Inflammatory macrophage (primary cell): Measurements from ENCODE around the gene SPDYE2B.
"Not testable (repeated sequence)": the region's sequence is repeated elsewhere in the genome, so short reads cannot be mapped to it uniquely, and the experiment has no call there.

ENCODE experiments used
- DNase-seq, 2 donors: peaks; one replicate each; pipeline ENCODE4 v3.0.0-alpha.2; 2020 to 2022

SPDYE2B gene

DNA sequence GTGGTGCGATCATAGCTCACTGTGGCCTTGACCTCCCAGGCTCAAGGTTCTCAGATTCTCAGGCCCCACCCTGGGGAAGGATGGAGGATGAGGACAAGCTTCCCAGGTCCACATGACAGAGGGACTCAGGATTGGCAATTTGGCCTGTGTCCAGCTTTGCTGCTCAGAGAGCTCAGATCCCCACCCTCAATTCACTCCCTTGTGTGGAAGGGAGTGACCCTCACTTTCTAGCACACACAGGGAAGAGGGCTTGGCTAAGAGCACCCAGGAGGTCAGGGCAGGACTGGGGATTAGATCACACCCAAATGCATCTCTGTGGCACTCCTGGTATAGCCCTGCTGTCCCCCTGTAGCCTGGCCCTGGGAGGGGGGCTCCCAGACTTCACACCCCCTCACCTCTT is 6.7 kb upstream of the SPDYE2B start:
- not testable (repeated sequence) for DNase-seq

DNA sequence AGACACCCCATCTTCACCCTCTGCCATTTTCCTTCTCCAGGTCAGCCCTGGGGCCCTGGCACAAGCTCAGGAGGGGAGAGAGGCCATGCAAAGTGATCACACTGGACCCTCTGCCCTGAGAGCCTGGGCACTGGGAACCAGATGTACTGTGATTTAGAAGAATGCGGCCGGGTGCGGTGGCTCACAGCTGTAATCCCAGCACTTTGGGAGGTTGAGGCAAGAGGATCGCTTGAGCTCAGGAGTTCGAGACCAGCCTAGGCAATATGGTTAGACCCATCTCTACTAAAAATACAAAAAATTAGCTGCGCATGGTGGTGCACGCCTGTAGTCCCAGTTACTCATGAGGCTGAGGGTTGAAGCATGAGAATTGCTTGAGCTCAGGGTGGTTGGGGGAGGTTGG is 2.3 kb upstream of the SPDYE2B start:
- not testable (repeated sequence) for DNase-seq

DNA sequence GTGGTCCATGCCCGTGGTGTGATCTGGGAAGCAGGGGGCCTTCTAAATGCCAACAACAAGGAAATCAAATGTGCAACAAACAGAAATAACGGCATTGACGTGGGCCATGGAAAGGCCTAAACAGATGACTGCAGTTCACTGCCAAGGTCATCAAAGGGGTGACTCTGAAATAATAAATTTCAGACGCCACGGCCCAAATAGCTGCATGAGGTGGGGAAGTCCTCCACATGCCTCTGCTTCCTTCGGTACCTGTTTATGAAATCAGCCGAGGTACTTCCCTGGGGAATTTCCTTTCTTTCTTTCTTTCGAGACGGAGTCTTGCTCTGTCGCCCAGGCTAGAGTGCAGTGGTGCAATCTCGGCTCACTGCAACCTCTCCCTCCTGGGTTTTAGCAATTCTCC is 14.6 kb downstream of the SPDYE2B start:
- not testable (repeated sequence) for DNase-seq

DNA sequence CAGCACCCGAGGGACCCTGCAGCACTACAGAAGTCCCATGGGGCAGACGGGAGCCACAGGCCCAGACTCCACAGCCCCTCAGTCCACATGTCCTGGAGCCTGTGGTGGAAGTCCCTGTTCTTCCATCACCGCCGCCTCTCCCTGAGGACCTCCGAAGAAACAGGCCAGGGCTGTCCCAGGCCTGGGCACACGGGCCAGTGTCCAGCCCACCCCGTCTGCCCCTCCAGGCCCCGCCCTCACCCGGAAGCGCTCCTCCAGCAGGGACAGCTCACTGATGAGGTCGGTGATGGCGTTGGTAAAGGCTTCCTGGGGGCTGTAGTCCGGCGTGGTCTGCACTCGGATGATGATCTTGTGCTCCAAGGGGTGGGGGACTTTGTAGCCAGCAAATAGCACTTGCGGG is 16.7 kb downstream of the SPDYE2B start:
- DNase-seq, result not testable (repeated sequence)

DNA sequence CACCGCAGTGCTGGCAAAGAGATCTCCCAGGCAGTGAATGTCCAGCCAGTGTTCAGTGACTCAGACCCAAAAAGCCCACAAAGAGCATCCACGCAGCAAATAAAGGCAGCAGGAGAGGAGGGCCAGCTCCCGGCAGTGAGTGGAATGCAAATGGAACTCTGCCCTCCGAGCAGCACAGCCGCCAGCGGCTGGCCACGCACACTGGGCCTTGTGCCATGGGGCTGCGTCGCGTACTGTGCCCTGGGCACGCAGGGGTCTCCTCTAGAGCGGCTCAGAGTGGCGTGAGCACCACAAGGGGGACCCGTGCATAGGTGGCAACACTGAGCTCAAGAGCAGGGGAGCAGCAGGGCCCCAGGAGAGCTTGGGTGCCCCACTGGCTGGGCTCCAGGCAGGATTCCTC is 17.4 kb downstream of the SPDYE2B start:
- not testable (repeated sequence) for DNase-seq

DNA sequence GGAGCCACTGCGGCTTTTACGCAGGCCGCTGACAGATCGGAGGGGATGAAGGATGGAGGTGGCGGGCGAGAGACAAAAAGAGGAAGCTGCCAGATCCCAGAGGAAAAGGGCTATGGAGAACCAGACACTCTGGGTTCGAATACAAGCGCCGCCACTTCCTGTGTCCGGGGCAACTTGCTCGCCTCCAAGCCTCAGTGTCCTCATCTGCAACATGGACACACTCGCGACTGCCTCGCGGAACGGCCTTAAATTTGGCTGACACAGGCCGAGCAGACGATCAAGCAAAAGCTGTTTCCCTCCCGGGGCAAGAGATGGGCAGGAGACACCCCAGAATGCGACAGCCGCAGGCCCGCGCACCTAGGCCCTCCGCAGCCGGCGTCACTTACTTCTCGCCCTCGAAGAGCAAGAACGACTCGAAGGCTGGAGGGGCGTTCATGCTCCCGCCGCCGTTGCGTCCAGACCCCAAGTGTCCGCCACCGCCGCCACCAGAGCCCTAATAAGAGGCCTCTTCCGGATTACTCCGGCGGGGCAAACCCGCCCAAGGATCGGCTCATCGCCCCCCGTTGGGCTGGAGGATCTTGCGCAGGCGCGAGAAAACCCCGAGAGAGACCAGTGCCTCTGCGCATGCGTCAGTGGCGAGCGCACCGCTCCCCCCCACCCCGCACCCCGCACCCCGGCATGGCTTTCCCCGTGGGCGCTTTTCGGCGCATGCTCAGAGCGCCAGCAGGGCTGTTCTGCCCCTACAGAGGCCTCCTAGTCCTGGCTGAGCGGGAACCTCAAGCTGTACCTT is 21.2 kb downstream of the SPDYE2B start, which contains the start of gene POLR2J2:
Gene POLR2J2, minus strand, starts transcription at position 498 of the 790 bp plus-strand sequence. Its CDS starts 62 bp downstream, at position 436.
- peak in 1 of 2 donors; percentile 81 for DNase-seq

DNA sequence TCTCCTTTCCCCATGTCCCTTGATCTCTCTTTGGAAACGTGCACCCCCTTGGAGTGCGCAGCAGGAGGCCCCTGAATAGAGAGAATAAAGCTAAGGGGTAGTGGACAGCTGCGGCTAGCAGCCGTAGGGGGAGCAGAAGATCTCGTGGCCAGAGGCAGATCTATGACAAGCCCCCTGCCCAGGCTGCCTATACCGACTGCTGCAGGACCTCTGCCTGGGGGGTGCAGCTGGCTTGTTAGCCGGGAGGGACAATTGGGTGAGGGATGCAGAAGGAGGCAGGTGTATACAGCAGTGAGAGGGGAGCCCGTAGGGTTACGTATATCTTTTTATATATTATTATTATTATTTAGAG is 21.8 kb downstream of the SPDYE2B start:
- DNase-seq, result not testable (repeated sequence)

DNA sequence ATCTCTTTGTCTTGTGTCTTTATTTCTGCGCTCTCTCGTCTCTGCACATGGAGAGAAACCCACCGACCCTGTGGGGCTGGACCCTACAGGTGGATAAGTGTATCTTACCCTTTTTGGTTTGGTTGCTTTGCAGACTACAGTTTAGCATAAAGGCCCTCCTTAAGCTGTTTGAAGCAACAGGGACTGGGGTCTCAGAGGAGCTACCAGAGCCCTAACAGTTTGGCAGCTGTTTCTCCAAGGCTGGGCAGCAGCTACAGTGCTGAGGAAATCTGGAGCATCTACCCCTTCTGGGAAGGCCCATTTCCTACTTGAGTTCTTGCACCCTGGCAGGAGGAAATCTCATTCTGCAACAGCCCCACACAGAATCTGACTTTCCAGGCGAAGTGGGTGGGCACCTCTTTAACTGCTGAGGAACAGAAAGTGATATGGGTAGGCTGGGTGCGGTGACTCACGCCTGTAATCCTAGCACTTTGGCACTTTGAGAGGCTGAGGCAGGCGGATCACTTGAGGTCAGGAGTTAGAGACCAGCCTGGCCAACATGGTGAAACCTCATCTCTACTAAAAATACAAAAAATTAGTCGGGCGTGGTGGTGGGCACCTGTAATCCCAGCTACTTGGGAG is 23.4 kb downstream of the SPDYE2B start:
- DNase-seq, result not testable (repeated sequence)

DNA sequence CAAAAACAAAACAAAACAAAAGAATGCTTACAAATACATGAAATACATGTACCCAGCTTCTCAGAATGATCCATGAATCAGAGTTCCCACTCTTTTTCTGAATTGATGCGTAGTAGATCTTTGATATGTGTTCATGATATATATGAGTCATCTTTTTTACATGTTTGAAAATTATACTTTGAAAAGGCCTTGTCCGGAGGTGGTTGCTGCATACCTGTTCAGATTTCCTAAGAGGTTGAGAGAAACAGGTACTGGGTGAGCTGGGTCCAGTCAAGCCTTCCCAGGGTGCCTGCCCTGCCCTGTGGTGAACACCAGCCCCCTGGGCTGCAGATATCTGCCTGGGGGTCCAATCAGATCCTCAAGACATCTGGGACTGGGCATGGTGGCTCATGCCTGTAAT is 25.4 kb downstream of the SPDYE2B start:
- DNase-seq, result not testable (repeated sequence)

DNA sequence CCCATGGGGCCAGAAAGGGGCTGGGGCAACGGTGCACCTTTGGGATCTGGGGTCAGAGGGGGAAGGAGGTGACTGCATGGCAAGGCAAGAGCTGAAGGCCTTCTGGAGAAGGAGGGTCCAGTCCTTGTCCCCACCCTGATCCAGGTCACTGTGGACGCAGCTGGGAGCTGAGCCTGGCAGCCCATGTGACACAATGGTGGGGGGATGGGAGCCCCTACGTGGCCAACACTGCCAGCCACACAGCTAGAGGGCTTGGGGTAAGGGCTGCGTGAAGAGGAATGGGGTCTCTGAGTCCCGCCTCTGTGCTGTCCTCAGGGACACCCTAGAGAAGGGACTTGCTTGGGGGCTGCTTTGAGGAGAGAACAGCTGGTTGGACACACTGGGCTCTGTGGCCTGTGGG is 30.7 kb downstream of the SPDYE2B start:
- not testable (repeated sequence) for DNase-seq

DNA sequence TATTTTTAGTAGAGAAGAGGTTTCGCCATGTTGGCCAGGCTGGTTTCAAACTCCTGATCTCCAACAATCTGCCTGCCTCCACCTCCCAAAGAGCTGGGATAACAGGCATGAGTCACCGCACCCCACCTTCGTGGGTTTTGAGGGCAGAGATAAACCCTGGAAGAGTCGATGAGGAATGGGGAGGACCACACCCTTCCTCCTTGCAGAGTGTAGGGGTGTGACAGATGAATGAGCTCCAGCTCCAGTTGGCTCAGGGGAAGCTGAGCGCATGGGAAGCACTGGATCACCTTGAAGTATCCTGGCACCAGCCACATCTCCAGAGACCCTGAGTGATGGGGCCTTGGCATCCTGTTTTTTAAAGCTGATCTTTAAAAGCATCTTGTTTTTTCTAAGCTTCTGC is 32.4 kb downstream of the SPDYE2B start:
- DNase-seq, result not testable (repeated sequence)

DNA sequence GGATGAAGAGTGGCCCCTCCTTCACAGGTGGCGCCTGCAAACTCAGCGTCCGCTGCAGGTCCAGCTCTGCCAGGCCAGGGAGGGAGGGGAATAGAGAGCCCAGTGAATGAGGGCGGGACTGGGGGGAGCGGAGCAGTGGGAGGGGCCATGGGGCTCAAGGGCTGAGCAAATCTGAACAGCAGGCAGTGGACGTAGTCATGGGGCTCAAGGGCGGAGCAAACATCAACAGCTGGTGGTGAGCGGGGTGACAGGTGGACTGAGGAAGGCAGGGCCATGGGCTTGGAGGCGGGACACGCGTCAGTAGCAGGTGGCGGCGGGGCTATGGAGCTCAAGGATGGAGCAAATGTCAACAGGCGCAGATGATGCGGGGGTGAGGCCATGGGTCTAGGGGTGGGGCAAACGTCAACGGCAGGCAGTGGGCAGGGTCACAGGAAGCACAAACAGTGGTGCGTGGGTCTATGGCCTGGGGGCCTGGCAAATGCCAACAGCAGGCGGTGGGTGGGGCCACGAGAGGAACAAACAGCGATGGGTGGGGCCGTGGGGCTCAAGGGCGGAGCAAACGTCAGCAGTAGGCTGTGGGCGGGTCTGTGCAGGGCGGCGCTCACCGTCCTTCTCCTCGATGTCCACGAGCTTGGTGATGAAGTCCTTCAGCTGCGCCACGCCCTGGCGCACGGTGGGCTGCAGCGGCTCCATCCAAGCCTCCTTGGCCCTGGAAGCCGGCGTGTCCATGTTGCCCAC is 38.3 kb downstream of the SPDYE2B start:
- DNase-seq, result not testable (repeated sequence)

DNA sequence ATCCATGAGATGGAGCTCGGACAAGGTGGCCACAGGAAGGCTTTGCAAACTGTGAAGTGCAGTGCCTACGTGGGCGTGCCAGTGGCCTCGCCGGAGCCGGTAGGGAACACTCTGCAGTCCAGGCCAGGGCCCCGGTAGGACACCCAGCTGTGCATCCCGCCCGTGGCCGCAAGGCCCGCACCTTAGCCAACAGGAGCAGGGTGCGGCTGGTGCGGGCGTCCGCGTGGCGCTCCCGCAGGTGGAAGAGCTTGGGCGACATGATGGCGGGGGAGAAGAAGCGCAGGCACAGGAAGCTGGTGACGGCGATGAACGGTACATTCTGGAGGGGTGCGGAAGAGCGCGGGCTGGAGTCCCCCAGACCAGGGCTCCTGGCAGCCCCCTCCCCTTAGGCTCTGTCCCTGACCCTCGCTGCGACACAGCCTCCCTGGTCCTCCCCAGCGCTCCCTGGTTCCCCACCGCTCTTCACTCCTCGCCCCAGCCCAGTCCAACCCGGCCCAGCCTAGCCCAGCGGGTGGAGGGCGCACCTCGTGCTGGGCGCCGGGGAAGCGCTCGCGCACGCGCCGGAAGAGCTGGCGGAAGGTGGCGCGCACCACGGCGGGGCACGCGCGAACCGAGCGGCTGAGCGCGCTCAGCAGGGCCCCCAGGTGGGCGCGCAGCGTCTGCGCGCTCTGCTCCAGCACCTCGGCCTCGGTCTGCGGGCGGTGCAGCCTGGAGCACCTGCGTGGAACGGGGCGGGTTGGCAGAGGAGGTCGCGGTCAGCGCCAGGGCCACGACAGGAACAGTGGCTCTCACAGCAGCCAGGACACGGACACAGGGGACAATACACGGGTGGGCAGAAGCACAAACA is 39.5 kb downstream of the SPDYE2B start:
- not testable (repeated sequence) for DNase-seq

DNA sequence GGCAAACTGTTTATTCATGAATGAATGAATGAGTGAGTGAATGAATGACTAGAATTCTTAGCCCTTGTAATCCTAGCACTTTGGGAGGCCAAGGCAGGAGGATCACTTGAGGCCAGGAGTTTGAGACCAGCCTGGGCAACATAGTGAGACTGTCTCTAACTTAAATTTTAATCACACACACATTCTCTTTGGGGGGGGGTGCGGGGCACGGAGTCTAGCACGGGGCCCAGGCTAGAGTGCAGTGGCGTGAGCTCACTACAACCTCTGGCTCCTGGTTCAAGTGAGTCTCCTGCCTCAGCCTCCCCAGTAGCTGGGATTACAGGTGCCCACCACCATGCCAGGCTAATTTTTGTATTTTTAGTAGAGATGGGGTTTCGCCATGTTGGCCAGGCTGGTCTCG is 40.5 kb downstream of the SPDYE2B start:
- not testable (repeated sequence) for DNase-seq

DNA sequence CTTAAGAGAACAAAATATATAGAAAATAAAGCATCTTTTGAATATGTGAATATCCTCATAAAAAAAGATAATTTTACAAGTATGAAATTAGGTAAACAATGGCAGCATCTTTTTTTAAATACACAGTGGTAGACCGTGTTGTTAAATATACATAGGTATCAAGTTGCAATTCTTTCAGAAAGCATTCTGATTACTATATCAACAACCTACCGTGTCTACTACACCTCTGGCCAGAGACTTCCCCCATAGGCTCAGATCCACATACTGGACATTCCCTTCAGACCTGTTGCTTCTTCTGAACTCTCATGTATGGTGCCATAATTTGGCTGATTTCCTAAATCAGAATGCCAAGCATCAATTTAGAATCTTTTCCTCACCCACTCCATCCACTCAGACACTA is 43.9 kb downstream of the SPDYE2B start:
- not testable (repeated sequence) for DNase-seq

DNA sequence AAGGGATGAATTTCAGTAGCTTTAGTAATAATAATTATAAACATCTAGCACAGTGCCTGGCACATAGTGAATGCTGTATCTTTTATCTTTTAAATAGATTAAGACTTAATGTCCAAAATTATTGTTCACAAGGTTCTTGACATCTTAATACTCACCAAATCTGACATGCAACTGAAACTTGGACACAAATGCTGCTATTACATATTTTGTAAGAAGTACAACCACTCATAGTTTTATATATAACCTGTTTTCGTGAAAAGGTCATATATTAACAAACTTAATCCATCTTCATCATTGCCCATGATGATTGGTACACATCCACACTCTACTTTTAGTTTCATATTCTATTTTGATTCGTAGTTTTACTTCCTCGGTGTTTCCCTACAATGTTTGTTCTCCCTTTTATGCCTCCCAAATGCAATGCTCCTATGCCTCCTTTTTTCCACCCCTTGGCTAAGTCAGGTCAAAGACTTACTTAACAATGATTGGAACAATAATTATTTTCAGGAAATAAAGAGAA is 45.0 kb downstream of the SPDYE2B start:
- DNase-seq, result not testable (repeated sequence)

DNA sequence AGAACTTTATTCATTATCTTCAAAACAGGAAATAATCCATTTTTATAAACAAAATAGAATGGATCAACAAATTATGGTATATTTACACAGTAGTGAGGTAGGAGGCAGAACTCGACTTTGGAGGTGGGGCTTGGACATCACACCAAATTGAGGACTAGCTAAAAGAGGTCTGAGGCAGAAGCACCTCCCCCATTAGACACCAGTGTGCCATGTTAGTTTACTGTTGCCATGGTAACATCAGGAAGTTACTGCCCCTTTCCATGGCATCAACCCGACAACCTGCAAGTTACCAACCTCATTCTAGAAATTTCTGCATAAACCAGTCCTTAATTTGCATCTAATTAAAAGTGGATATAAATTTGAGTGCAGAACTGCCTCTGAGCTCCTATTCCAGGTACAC is 45.9 kb downstream of the SPDYE2B start:
- not testable (repeated sequence) for DNase-seq

DNA sequence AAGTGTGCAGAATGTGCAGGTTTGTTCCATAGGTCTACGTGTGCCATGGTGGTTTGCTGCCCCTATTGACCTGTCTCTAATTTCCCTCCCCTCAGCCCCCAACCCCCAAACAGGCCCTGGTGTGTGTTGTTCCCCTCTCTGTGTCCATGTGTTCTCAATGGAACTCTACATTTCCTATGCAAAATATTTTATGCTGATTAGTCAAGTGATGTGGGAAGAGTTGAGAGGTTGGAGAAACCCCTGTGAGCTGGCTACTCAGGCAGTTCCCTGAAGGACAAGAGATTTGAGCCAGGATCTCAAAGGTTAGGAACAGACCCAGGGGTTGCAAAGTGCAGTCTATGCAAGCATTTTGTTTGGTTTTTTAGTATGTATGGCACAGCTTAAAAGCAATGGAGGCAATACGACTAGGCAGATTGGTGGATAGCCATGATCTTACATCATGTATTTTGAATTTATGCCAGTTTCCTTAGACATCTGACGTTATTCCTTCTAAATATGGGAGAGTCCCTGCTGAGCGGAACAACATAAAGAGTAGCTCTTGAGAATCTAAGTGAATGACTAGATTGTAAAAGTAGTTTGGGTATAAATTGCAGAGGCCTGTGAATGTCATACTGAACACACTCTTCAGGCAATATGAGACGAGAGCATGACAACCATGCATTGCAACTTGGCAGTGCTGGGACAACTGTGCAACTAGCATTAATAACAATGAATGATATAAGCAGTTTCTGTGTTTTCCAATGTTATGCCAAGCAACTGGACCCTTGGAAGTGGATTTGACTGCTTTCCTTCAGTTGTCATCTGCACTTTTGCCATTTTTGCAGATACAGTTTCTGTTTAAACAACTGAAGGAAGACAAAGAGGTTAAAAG is 47.8 kb downstream of the SPDYE2B start:
- not testable (repeated sequence) for DNase-seq

DNA sequence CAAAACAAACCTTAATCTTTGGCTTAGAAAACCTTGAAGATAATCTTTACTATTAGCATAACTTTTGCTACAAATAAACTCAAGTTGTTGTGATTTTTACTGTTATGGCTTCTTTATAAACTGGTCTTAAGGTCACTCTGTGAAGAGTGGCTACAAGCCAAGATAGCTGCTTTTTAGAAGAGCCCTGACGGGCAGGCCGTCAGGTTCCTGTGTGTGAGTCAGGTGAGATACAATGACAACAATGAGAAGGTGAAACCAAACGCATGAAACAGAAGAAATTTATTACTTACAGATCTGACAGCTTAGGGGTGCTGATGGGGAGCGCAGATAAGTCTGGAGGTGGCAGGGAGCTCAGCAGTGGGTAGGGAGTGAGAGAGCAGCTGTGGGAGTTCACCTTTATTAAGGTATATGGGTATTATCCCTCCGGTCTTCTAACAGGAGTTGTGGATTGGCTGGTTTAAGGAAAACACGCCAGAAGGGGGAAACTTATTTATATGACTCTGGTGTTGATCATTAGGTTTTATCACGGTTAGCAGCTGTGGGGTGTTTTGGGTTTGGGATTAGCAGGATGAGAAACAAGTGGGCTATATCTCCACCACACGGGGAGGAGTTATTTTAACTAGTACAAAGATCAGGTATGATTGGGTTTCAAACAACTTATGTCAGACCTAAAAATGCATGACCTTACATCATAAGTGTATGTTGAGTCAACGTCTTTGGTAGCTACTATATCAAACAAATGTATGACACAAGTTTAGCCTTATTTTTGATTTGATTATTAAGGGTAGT is 49.0 kb downstream of the SPDYE2B start:
- not testable (repeated sequence) for DNase-seq
